Glutamatergic neuron (in vitro differentiated cells): Measurements from ENCODE around the gene NOS1AP. TPM values are rescaled to one million over a fixed set of nuclear protein-coding genes. Genes with fewer than 3 reads are reported as not detected.

ENCODE experiments used
- DNase-seq: peaks from one replicate; pipeline ENCODE4 v3.0.0; 2022
- H3K27ac Mint-ChIP-seq: one replicate; pipeline ENCODE4 v1.8.0; 2020; ENCODE audit warnings: mild to moderate bottlenecking, mixed read lengths, inconsistent platforms; ENCODE audit not compliant: unreplicated experiment
- H3K27me3 Mint-ChIP-seq: one replicate; pipeline ENCODE4 v1.8.0; 2020; ENCODE audit warnings: mild to moderate bottlenecking, moderate library complexity, mixed read lengths, inconsistent platforms; ENCODE audit not compliant: unreplicated experiment
- H3K36me3 Mint-ChIP-seq: one replicate; pipeline ENCODE4 v1.8.0; 2020; ENCODE audit warnings: mild to moderate bottlenecking, mixed read lengths, inconsistent platforms; ENCODE audit not compliant: unreplicated experiment
- H3K4me1 Mint-ChIP-seq: one replicate; pipeline ENCODE4 v1.8.0; 2020; ENCODE audit warnings: mild to moderate bottlenecking, low read depth, mixed read lengths, inconsistent platforms; ENCODE audit not compliant: unreplicated experiment
- H3K4me3 Mint-ChIP-seq: one replicate; pipeline ENCODE4 v1.8.0; 2020; ENCODE audit warnings: mild to moderate bottlenecking, mixed read lengths, inconsistent platforms; ENCODE audit not compliant: unreplicated experiment
- H3K9me3 Mint-ChIP-seq: one replicate; pipeline ENCODE4 v1.8.0; 2020; ENCODE audit warnings: mild to moderate bottlenecking, moderate library complexity, mixed read lengths, inconsistent platforms; ENCODE audit not compliant: unreplicated experiment
- total RNA-seq: library from RNA; stranded (reverse); fragmentation: NEBNext Ultra II Directional; extraction: Animal tissue kit (Norgen Biotek cat#: 25700); gene quantifications from one replicate; pipeline ENCODE4 v1.2.1, GENCODE V29; 2021; ENCODE audit not compliant: unreplicated experiment
- TF ChIP-seq, protein P1 (sequence below): fragments of 200-600 bp; sonication (generic); IDR thresholded peaks from one replicate; pipeline ENCODE4 v1.5.0; 2021; ENCODE audit not compliant: partially characterized antibody, unreplicated experiment

The NOS1AP gene
- total RNA-seq, 1 donor from 2014 or later = 12.7 TPM

GRCh38 chr1:162070825-162071224 lies 1.3 kb downstream of the NOS1AP start:
- Mint-ChIP-seq H3K27ac (no peak overlapping the region), H3K4me1 (peaks cover 2% of the 10 kb centered on the region), H3K4me3 (peak overlapping the region; percentile 60), H3K9me3 (no peaks in the 10 kb centered on the region), H3K36me3 (no peaks in the 10 kb centered on the region), H3K27me3 (peaks cover 4% of the 10 kb centered on the region)
- DNase-seq = no peak
- TF ChIP-seq, protein P1, sequence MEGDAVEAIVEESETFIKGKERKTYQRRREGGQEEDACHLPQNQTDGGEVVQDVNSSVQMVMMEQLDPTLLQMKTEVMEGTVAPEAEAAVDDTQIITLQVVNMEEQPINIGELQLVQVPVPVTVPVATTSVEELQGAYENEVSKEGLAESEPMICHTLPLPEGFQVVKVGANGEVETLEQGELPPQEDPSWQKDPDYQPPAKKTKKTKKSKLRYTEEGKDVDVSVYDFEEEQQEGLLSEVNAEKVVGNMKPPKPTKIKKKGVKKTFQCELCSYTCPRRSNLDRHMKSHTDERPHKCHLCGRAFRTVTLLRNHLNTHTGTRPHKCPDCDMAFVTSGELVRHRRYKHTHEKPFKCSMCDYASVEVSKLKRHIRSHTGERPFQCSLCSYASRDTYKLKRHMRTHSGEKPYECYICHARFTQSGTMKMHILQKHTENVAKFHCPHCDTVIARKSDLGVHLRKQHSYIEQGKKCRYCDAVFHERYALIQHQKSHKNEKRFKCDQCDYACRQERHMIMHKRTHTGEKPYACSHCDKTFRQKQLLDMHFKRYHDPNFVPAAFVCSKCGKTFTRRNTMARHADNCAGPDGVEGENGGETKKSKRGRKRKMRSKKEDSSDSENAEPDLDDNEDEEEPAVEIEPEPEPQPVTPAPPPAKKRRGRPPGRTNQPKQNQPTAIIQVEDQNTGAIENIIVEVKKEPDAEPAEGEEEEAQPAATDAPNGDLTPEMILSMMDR = no peak

DNA sequence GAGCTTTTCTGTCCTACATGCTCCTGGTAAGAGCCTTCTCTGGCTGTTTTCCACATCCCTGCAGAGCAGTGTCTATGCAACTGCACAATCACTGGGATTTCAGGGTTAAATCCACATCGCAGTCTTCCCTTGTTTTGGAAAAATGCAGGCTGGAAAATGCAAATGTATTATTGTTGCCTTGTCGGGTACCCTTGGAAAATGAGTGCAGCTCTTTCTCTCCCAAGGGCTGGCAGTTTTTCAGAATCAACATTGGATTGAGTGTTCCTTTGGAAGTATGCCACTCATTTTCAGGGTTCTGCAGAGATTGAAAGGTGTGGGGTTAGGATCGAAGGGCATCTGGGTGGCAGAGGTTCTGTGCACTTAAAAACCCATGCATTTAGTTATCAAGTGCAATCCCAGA lies 3.2 kb downstream of the NOS1AP start:
- TF ChIP-seq, protein P1 = no peak
- Mint-ChIP-seq H3K9me3 (no peaks in the 10 kb centered on the region), H3K27me3 (peaks cover 4% of the 10 kb centered on the region), H3K4me1 (peaks cover 2% of the 10 kb centered on the region), H3K4me3 (no peak overlapping the region), H3K36me3 (no peaks in the 10 kb centered on the region), H3K27ac (no peak overlapping the region)
- no peak for DNase-seq

DNA sequence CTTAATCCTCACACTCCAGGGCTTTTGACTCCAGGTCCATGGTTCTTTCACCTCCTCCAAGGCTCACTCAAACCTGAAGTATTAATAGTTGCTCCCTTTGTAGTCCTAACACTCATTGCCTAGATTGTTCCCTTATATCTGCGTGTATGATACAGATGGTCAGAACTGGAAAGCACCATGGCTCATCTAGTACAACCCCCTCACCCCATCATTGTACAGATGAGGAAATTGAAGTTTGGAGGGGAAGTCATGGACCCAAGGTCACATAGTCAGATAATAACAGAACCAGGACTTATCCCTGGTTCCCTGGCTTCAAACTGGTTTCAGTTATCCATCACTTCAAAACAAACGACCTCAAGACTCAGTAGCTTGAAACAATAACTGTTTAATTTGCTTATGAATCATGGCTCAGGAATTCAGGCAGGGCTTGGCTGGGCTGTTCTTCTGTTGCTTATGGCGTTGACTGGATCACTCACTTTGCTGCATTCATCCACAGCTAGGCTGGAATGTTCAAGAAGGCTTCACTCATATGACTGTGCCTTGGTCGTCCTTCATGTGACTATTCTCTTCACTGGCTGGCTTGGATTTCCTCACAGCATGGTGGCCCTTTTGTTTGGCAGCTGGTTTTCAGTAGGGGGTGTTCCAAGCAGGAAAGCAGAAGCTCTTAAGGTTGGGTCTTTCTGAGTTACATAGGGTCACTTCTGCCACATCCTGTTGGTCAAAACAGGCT lies 5.0 kb downstream of the NOS1AP start:
- DNase-seq = no peak
- Mint-ChIP-seq H3K4me1 (peaks cover 2% of the 10 kb centered on the region), H3K9me3 (no peaks in the 10 kb centered on the region), H3K27ac (no peak overlapping the region), H3K27me3 (peaks cover 4% of the 10 kb centered on the region), H3K36me3 (no peaks in the 10 kb centered on the region), H3K4me3 (no peak overlapping the region)
- TF ChIP-seq, protein P1 = no peak

- Mint-ChIP-seq H3K27me3 (peaks cover 4% of the 10 kb centered on the region), H3K9me3 (no peaks in the 10 kb centered on the region), H3K36me3 (no peaks in the 10 kb centered on the region), H3K4me3 (no peak overlapping the region), H3K27ac (no peak overlapping the region), H3K4me1 (peaks cover 2% of the 10 kb centered on the region)
- no peak for DNase-seq
- TF ChIP-seq, protein P1 = no peak
These were observed 6.4 kb downstream of the NOS1AP start for GRCh38 chr1:162075862-162076261.

DNA sequence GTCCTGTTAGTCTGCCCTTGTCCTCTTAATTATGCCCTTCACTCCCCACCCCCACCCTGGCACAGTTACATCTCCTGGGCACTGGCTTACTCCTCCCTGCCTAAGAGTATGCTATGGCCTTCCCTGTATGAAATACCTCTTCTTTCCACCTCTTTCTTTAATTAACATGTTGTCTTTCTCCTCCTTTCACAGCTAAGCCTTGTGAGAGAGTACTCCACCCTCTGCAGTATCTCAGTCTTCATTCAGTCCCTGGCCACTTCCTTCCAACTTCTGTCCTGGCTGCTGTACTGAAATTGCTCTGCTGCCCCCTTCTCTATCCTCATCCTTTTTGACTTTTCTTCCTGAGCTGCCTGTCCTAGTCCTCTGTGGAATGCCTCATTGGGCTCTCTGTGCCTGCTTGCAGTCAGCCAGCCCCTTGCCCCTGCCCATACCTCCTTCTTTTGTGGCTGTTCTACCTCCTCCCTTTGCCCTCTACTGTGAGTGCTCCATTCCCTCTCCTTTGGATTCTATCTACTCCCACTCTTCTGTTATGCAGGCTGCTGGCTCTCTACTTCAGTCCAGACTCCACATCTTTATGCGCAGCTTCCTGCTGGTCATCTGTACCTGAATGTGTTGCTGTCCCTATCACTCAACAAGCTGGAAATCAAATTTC lies 8.3 kb downstream of the NOS1AP start:
- H3K27ac Mint-ChIP-seq = no peak overlapping the region
- H3K36me3 Mint-ChIP-seq = no peaks in the 10 kb centered on the region
- H3K4me1 Mint-ChIP-seq = no peaks in the 10 kb centered on the region
- H3K27me3 Mint-ChIP-seq = no peaks in the 10 kb centered on the region
- no peak for DNase-seq
- no peak overlapping the region for H3K4me3 Mint-ChIP-seq
- TF ChIP-seq, protein P1 = no peak
- peaks cover 3% of the 10 kb centered on the region for H3K9me3 Mint-ChIP-seq
